ENCODE measurements around the gene MAP3K13. TPM values are rescaled to one million over a fixed set of nuclear protein-coding genes. Genes with fewer than 3 reads are reported as not detected.

Gene MAP3K13
- total RNA-seq, 4 donors from 2014 or later: 7.6 to 20.9 (median 14.4) TPM

DNA sequence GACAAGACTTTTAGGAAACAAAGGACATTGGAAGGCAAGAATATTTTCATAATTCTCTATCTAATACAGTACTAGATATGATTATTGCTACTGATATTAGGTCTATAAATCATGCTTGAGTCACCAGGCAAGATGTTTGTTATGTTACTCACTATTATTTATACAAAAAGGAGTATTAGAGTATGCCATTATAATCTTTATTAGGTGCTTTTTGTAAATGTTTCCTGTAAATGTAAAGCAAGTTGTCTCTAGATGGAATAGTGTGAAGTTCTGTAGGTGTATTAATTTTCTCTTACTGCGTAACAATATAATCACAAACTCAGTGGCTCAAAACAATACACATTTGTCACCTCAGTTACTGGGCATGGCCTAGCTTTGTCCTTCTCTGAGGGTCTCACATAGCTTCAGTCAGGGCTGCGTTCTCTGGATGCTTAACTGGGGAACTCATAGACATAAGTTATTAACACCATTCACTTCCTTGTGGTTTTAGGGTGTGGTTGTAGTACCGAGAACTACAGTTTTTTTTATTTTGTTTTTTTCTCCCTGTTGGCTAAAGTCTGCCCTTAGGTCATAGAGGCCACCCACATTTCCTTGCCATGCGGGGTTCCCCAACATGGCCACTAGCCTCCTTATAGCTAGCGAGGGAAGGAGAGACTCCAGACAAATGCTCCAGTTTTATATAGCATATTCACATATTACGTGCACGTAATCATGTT, 20.3 kb upstream of the MAP3K13 start:
- TF ChIP-seq, protein P1, sequence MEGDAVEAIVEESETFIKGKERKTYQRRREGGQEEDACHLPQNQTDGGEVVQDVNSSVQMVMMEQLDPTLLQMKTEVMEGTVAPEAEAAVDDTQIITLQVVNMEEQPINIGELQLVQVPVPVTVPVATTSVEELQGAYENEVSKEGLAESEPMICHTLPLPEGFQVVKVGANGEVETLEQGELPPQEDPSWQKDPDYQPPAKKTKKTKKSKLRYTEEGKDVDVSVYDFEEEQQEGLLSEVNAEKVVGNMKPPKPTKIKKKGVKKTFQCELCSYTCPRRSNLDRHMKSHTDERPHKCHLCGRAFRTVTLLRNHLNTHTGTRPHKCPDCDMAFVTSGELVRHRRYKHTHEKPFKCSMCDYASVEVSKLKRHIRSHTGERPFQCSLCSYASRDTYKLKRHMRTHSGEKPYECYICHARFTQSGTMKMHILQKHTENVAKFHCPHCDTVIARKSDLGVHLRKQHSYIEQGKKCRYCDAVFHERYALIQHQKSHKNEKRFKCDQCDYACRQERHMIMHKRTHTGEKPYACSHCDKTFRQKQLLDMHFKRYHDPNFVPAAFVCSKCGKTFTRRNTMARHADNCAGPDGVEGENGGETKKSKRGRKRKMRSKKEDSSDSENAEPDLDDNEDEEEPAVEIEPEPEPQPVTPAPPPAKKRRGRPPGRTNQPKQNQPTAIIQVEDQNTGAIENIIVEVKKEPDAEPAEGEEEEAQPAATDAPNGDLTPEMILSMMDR (IDR thresholded peaks at IDR 0.05; ENCODE audit: low read depth): no peak

DNA sequence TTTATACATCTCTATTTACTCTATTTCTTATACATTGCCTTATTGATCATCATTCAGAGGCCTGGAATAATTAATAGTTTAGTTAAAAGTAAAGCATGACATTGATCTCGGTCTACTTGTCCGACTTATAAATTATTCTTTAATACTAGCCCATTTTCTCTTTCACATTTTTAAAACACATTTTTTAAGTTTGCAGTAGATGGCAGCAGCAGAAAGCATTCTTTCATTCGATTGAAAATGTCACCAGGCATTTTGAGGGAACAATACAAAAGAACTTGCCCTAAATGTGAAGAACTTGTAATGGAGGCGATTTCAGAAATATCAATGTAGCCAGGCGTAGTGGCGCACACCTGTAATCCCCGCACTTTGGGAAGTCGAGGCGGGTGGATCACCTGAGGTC, 15.5 kb upstream of the MAP3K13 start:
- TF ChIP-seq, protein P1 (IDR thresholded peaks at IDR 0.05; ENCODE audit: low read depth): no peak

DNA sequence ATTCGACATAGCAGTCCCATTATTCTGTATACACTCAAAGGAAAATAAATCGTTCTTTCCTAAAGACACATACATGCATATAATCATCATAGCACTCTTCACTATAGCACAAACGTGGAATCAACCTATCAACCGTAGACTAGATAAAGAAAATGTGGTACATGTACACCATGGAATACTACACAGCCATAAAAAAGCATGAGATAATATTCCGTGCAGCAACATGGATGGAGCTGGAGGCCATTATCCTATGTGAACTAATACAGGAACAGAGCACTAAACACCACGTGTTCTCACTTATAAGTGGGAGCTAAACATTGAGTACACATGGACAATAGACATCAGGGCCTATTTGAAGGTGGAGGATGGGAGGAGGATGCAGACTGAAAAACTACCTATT, 12.1 kb upstream of the MAP3K13 start:
- TF ChIP-seq, protein P1 (IDR thresholded peaks at IDR 0.05; ENCODE audit: low read depth): no peak

DNA sequence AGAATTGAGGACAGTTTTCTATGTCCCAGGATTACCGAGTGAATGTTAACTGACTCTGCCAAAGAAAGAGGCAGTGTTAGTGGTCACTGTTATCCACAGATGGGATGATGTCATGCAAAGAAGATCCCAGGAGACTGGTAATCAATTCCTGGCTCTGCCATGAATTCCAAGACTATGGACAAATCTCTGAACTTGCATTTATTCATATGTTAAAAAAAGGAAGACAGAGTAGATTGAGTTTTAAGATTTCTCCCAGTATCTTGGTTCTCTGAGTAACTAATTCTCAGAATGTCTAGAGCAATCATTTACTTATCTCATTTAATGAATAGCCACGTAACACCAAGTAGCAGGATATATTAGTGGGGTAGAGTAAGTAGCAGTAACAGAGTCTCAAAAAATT, 11.5 kb upstream of the MAP3K13 start:
- TF ChIP-seq, protein P1 (IDR thresholded peaks at IDR 0.05; ENCODE audit: low read depth): no peak

DNA sequence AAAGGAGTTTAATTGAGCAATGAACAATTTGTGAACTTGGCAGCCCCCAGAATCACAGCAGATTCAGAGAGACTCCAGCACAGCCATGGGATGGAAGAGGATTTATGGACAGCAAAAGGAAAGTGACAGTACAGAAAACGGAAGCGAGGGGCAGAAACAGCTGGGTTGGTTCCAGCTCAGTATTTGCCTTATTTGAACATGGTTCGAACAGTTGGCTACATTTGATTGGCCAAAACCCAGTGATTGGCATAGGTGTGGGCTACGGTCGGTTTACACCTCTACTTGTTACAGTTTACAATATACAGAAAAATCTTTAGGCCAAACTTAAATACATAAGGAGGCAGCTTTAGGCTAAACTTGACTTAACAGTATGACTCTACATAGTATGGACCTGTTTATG, 9.7 kb upstream of the MAP3K13 start:
- TF ChIP-seq, protein P1 (IDR thresholded peaks at IDR 0.05; ENCODE audit: low read depth): no peak

DNA sequence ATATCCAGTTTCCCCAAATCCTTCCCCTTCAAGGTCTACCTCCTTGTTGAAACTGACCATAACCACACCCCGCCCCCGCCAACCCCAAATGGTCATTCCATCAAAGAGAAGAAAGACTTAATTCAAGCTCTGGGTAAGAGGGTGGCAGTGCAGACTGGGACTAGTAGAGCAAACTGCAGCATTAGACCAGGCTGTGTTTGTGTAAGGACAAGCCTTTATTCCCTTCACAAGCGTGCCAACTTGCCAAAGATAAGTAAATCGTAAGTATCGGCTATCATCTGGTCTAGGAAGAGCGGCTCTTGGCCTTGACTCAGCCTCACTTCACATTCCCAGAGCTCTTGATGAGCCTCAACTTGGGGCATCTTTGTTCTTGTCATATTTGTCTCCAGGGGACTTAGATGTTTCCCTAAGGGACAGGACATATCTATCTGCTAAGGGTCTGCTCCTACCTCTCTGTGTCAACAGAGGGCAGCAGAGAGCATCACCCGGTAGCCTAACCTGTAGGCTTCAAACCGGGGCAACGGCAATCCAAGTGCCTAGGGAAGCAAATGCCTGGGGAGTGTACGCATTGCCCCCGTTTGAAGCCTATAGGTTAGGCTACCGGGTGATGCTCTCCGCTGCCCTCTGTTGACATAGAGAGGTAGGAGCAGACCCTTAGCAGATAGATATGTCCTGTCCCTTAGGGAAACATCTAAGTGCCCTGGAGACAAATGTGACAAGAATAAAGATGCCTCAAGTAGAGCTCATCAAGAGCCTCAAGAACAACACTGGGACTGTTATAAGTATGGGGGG, 8.9 kb upstream of the MAP3K13 start:
- TF ChIP-seq, protein P1 (IDR thresholded peaks at IDR 0.05; ENCODE audit: low read depth): no peak

DNA sequence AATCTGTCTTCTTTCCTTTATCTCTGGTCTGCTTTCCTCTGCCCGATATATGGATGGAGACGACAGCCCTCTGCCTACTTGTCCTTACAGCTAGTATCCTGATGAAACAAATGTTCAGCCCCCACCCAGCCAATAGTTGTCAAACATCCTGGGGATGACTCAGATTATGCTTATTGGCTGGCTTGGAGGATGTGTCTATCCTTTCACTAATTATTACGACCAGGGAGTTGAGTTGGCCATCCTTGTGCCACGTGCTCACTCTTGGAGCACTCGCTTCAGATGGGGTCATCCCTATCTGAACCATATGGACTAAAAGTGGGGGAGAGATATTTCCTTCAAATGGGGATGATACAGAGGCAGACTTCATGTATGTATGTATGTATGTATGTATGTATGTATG, 6.4 kb upstream of the MAP3K13 start:
- TF ChIP-seq, protein P1 (IDR thresholded peaks at IDR 0.05; ENCODE audit: low read depth): no peak
